GM23338 (cell line): Measurements from ENCODE around the gene PLPP6. TPM values are rescaled to one million over a fixed set of nuclear protein-coding genes. Genes with fewer than 3 reads are reported as not detected.

Experiments
- ATAC-seq: fragments of 200-7000 bp; cut with Tn5 transposase; 3 replicates; pipeline ENCODE4 v1.9.1; 2020
- DNase-seq: peaks from one replicate; pipeline ENCODE4 v3.0.0-alpha.2; 2015; ENCODE audit warnings: low spot score
- H2AFZ ChIP-seq: fragments of 200-600 bp; sonication (generic); 2 replicates; pipeline ENCODE4 v1.8.0; 2016; ENCODE audit warnings: antibody characterized with exemption, mild to moderate bottlenecking, moderate library complexity
- H3F3A ChIP-seq: fragments of 200-600 bp; sonication (generic); replicated peaks from 2 replicates; pipeline ENCODE4 v1.8.0; 2017; ENCODE audit warnings: antibody characterized with exemption, mixed run types, low read depth
- H3K27ac ChIP-seq: fragments of 200-600 bp; sonication (generic); 2 replicates; pipeline ENCODE4 v1.6.1; 2016; ENCODE audit warnings: low read depth
- H3K27me3 ChIP-seq: fragments of 200-600 bp; sonication (generic); 2 replicates; pipeline ENCODE4 v1.8.0; 2016; ENCODE audit warnings: mild to moderate bottlenecking, mixed run types, moderate library complexity; ENCODE audit not compliant: insufficient read depth
- H3K36me3 ChIP-seq: fragments of 200-600 bp; sonication (generic); 2 replicates; pipeline ENCODE4 v1.8.0; 2016; ENCODE audit warnings: mild to moderate bottlenecking; ENCODE audit not compliant: insufficient read depth
- H3K4me1 ChIP-seq: fragments of 200-600 bp; sonication (generic); 2 replicates; pipeline ENCODE4 v1.8.0; 2016; ENCODE audit warnings: mild to moderate bottlenecking, moderate library complexity; ENCODE audit not compliant: insufficient read depth
- H3K4me2 ChIP-seq: fragments of 200-600 bp; sonication (generic); 2 replicates; pipeline ENCODE4 v1.7.1; 2017; ENCODE audit warnings: mixed run types
- H3K4me3 ChIP-seq: fragments of 200-600 bp; sonication (generic); 2 replicates; pipeline ENCODE4 v1.6.1; 2016; ENCODE audit warnings: mixed run types
- H3K79me2 ChIP-seq: fragments of 200-600 bp; sonication (generic); replicated peaks from 2 replicates; pipeline ENCODE4 v1.8.0; 2017; ENCODE audit warnings: mild to moderate bottlenecking; ENCODE audit not compliant: insufficient read depth
- H3K9me2 ChIP-seq: fragments of 200-600 bp; sonication (generic); 2 replicates; pipeline ENCODE4 v1.8.0; 2017; ENCODE audit not compliant: insufficient read depth
- H4K20me1 ChIP-seq: fragments of 200-600 bp; sonication (generic); replicated peaks from 2 replicates; pipeline ENCODE4 v1.8.0; 2017; ENCODE audit warnings: mild to moderate bottlenecking; ENCODE audit not compliant: insufficient read depth
- H3K27ac Mint-ChIP-seq: 2 replicates; pipeline ENCODE4 v1.8.0; 2020; ENCODE audit warnings: inconsistent platforms, mild to moderate bottlenecking, moderate library complexity, mixed read lengths
- H3K27me3 Mint-ChIP-seq: 3 replicates; pipeline ENCODE4 v1.8.0; 2022; ENCODE audit warnings: low read depth, mild to moderate bottlenecking, moderate library complexity, mixed read lengths, inconsistent platforms; ENCODE audit not compliant: insufficient read depth, poor library complexity
- H3K36me3 Mint-ChIP-seq: 3 replicates; pipeline ENCODE4 v1.8.0; 2021; ENCODE audit warnings: low read depth, mild to moderate bottlenecking, inconsistent platforms, moderate library complexity, mixed read lengths
- H3K4me1 Mint-ChIP-seq: 3 replicates; pipeline ENCODE4 v1.8.0; 2020; ENCODE audit warnings: mild to moderate bottlenecking, inconsistent platforms, mixed read lengths
- H3K4me3 Mint-ChIP-seq: 3 replicates; pipeline ENCODE4 v1.8.0; 2021; ENCODE audit warnings: moderate library complexity, mild to moderate bottlenecking, inconsistent platforms, mixed read lengths
- H3K9me3 Mint-ChIP-seq: 3 replicates; pipeline ENCODE4 v1.8.0; 2020; ENCODE audit warnings: moderate library complexity, mild to moderate bottlenecking, inconsistent platforms, mixed read lengths
- CREB1 ChIP-seq: fragments of 250-450 bp; sonication (Bioruptor Pico); IDR thresholded peaks from 2 replicates; pipeline ENCODE4 v1.5.0; 2020; ENCODE audit warnings: low read depth, mild to moderate bottlenecking, moderate library complexity
- CTCF ChIP-seq, 2 experiments: fragments of 200-600 bp in 1 of 2; sonication (generic) in 1 of 2; conservative IDR thresholded peaks; 2 replicates each; pipeline versions ENCODE4 v1.5.1 to v1.6.1; 2016 to 2017; ENCODE audit warnings: antibody characterized with exemption in 2 of 2, low read depth in 2 of 2, mild to moderate bottlenecking in 2 of 2, moderate library complexity in 1 of 2
- EZH2 ChIP-seq: fragments of 200-600 bp; sonication (generic); IDR thresholded peaks from one replicate; pipeline ENCODE4 v1.8.0; 2017; ENCODE audit warnings: antibody characterized with exemption, mild to moderate bottlenecking, low read depth; ENCODE audit not compliant: unreplicated experiment
- EZH2phosphoT487 ChIP-seq: fragments of 200-600 bp; sonication (generic); IDR thresholded peaks from one replicate; pipeline ENCODE4 v1.8.1; 2018; ENCODE audit warnings: antibody characterized with exemption; ENCODE audit not compliant: unreplicated experiment
- JUNB ChIP-seq: IDR thresholded peaks from one replicate; pipeline ENCODE4 v1.6.1; 2016; ENCODE audit warnings: antibody characterized with exemption; ENCODE audit not compliant: unreplicated experiment
- NANOG ChIP-seq: IDR thresholded peaks from 2 replicates; pipeline ENCODE4 v1.6.1; 2016; ENCODE audit warnings: antibody characterized with exemption, borderline replicate concordance
- POLR2AphosphoS5 ChIP-seq: IDR thresholded peaks from 2 replicates; pipeline ENCODE4 v1.6.1; 2016; ENCODE audit warnings: antibody characterized with exemption, low read depth
- STAT1 ChIP-seq: IDR thresholded peaks from one replicate; pipeline ENCODE4 v1.6.1; 2016; ENCODE audit warnings: antibody characterized with exemption; ENCODE audit not compliant: unreplicated experiment
- ZNF114 ChIP-seq: fragments of 250-450 bp; sonication (Bioruptor Pico); IDR thresholded peaks from 2 replicates; pipeline ENCODE4 v1.5.0; 2020; ENCODE audit warnings: mild to moderate bottlenecking, moderate library complexity
- ZNF331 ChIP-seq: fragments of 250-450 bp; sonication (Bioruptor Pico); IDR thresholded peaks from 2 replicates; pipeline ENCODE4 v1.5.0; 2020; ENCODE audit warnings: low read depth, mild to moderate bottlenecking, moderate library complexity
- polyA plus RNA-seq: library from polyadenylated mRNA; unstranded; fragments of >200 nt; fragmentation: Nextera tagmentation; extraction: Ambion mirVana; gene quantifications from 2 replicates; pipeline ENCODE4 v1.2.1, GENCODE V29; 2016
- total RNA-seq: library from RNA; depleted of rRNA; stranded (reverse); fragments of >200 nt; shearing (Covaris generic); gene quantifications from 2 replicates; pipeline ENCODE4 v1.2.3, GENCODE V29; 2014
- TF ChIP-seq, protein P1 (sequence below): IDR thresholded peaks from one replicate; pipeline ENCODE4 v1.6.1; 2018; ENCODE audit warnings: antibody characterized with exemption; ENCODE audit not compliant: unreplicated experiment

The PLPP6 gene
- total and polyA plus RNA-seq, 2 experiments from 2014 or later: 6.3 to 13.2 TPM

- Mint-ChIP-seq H3K4me1 (peaks cover 57% of the 10 kb centered on the region), H3K27ac (peak overlapping the region; percentile 68; the same call in 1 of the 2 replicates)
- ATAC-seq: peak; percentile 2; the same call in 1 of the 3 replicates
Observed at GRCh38 chr9:4661611-4662010, 483 bp upstream of the PLPP6 start.

DNA sequence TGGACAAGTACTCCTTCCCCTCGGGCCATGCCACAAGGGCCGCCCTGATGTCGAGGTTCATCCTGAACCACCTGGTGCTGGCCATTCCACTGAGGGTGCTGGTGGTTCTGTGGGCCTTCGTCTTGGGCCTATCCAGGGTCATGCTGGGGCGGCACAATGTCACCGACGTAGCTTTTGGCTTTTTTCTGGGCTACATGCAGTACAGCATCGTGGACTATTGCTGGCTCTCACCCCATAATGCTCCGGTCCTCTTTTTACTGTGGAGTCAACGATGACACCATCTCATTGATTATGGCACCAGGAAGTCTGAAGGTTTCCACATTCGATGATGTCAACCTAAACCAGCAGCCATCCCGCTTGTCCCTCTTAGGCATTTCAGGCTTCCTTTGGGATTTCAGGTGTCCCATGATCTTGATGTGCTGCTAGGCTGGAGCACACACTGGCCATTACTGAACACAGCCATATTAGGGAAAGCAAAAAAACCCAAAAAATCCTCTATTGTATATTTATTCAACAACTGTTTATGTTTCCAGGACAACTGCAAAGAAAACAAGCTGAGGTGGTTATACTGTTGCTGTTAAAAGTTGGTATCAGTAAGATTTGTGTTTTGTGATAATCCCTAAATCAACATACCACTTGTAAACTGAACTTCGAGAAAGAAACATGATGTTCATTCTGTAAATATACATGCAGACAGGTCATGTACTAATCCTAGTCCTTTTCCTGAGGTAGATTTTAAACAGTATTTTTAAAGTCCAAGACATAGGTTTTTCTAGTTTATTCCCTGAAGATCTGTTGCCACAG is 1.1 kb downstream of the PLPP6 start:
- peaks cover 13% of the 10 kb centered on the region; the same call in 1 of the 2 replicates for H3K79me2 ChIP-seq
- H3K9me2 ChIP-seq: no peaks in the 10 kb centered on the region
- no peaks in the 10 kb centered on the region for H3F3A ChIP-seq
- no peaks in the 10 kb centered on the region for H3K36me3 ChIP-seq
- H2AFZ ChIP-seq: 0 out of 2 replicates have a peak overlapping the region, but pooled peaks have one; percentile 15
- H3K9me3 Mint-ChIP-seq: 0 out of 3 replicates have a peak, but pooled peaks cover 3% of the 10 kb centered on the region
- H3K27ac Mint-ChIP-seq: peak overlapping the region; percentile 47; the same call in 1 of the 2 replicates
- H3K4me3 Mint-ChIP-seq: peak overlapping the region; percentile 75
- H3K27me3 Mint-ChIP-seq: peaks cover 5% of the 10 kb centered on the region
- H3K4me3 ChIP-seq: peak overlapping the region; percentile 79
- peaks cover 4% of the 10 kb centered on the region; the same call in 1 of the 3 replicates for H3K36me3 Mint-ChIP-seq
- H3K27me3 ChIP-seq: 0 out of 2 replicates have a peak, but pooled peaks cover 2% of the 10 kb centered on the region
- H3K4me2 ChIP-seq: peak overlapping the region; percentile 89
- ATAC-seq: no peak; the same call in 1 of the 3 replicates
- DNase-seq: peak; percentile 20
- H3K27ac ChIP-seq: no peak overlapping the region
- peaks cover 49% of the 10 kb centered on the region for H3K4me1 Mint-ChIP-seq
- peaks cover 40% of the 10 kb centered on the region for H3K4me1 ChIP-seq
- H4K20me1 ChIP-seq: no peaks in the 10 kb centered on the region
- TF ChIP-seq NANOG (no peak), JUNB (no peak), ZNF114 (CRISPR knock-in tag) (no peak), CREB1 (CRISPR knock-in tag) (no peak), EZH2 (no peak), ZNF331 (CRISPR knock-in tag) (no peak), CTCF (conservative IDR thresholded peaks at IDR 0.05; ENCODE audit: low read depth in 2 of 2) (no peak), STAT1 (no peak), EZH2phosphoT487 (no peak), POLR2AphosphoS5 (no peak)
- TF ChIP-seq, protein P1, sequence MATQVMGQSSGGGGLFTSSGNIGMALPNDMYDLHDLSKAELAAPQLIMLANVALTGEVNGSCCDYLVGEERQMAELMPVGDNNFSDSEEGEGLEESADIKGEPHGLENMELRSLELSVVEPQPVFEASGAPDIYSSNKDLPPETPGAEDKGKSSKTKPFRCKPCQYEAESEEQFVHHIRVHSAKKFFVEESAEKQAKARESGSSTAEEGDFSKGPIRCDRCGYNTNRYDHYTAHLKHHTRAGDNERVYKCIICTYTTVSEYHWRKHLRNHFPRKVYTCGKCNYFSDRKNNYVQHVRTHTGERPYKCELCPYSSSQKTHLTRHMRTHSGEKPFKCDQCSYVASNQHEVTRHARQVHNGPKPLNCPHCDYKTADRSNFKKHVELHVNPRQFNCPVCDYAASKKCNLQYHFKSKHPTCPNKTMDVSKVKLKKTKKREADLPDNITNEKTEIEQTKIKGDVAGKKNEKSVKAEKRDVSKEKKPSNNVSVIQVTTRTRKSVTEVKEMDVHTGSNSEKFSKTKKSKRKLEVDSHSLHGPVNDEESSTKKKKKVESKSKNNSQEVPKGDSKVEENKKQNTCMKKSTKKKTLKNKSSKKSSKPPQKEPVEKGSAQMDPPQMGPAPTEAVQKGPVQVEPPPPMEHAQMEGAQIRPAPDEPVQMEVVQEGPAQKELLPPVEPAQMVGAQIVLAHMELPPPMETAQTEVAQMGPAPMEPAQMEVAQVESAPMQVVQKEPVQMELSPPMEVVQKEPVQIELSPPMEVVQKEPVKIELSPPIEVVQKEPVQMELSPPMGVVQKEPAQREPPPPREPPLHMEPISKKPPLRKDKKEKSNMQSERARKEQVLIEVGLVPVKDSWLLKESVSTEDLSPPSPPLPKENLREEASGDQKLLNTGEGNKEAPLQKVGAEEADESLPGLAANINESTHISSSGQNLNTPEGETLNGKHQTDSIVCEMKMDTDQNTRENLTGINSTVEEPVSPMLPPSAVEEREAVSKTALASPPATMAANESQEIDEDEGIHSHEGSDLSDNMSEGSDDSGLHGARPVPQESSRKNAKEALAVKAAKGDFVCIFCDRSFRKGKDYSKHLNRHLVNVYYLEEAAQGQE: no peak

More at GRCh38 chr9:4661611-4662010, 483 bp upstream of the PLPP6 start:
- TF ChIP-seq EZH2: no peak
- no peak for TF ChIP-seq STAT1
- TF ChIP-seq, protein P1: no peak
- no peaks in the 10 kb centered on the region for H3F3A ChIP-seq
- H3K79me2 ChIP-seq: peaks cover 13% of the 10 kb centered on the region; the same call in 1 of the 2 replicates
- 0 out of 2 replicates have a peak, but pooled peaks cover 2% of the 10 kb centered on the region for H3K27me3 ChIP-seq
- no peak for DNase-seq
- no peaks in the 10 kb centered on the region for H4K20me1 ChIP-seq
- peaks cover 5% of the 10 kb centered on the region for H3K27me3 Mint-ChIP-seq
- H3K36me3 Mint-ChIP-seq: peaks cover 4% of the 10 kb centered on the region; the same call in 1 of the 3 replicates
- peak overlapping the region; percentile 75 for H3K4me3 Mint-ChIP-seq
- peaks cover 50% of the 10 kb centered on the region for H3K4me1 ChIP-seq
- 0 out of 3 replicates have a peak, but pooled peaks cover 3% of the 10 kb centered on the region for H3K9me3 Mint-ChIP-seq
- peak overlapping the region; percentile 26; the same call in 1 of the 2 replicates for H3K27ac ChIP-seq
- peak overlapping the region; percentile 79 for H3K4me3 ChIP-seq
- peak overlapping the region; percentile 8; the same call in 1 of the 2 replicates for H2AFZ ChIP-seq
- H3K36me3 ChIP-seq: no peaks in the 10 kb centered on the region
- H3K4me2 ChIP-seq: peak overlapping the region; percentile 70
- H3K9me2 ChIP-seq: no peaks in the 10 kb centered on the region
